GM12872 (cell line): ENCODE data around the gene ASPRV1.

Experiments used
- CTCF ChIP-seq: IDR thresholded peaks from 3 replicates; pipeline ENCODE4 v1.5.1; 2011; ENCODE audit warnings: low read depth, mild to moderate bottlenecking, low read length, moderate library complexity; ENCODE audit not compliant: insufficient read depth

Gene ASPRV1

GRCh38 chr2:69933839-69934613 lies 27.4 kb downstream of the ASPRV1 start:
- TF ChIP-seq CTCF: no peak

- no peak for TF ChIP-seq CTCF
These were observed 28.1 kb downstream of the ASPRV1 start for GRCh38 chr2:69933254-69933828.

DNA sequence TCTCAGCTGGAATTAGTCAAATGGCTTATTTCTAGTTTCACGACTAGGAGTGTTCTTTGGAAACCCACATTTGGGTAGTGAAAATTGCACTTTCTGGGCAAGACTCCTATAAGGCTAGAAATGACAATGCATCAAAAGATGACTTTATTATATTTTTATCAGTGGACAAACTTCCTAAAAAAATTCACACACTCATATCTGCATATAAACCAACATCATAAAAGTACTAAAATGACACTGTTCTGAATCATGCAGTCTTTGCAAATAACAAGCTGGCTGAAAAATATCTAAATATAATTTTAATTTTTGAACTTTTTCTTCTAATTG lies 28.9 kb downstream of the ASPRV1 start:
- TF ChIP-seq CTCF: no peak

GRCh38 chr2:69931832-69932595 lies 29.4 kb downstream of the ASPRV1 start:
- TF ChIP-seq CTCF: no peak

GRCh38 chr2:69926849-69927515 lies 34.4 kb downstream of the ASPRV1 start:
- no peak for TF ChIP-seq CTCF

DNA sequence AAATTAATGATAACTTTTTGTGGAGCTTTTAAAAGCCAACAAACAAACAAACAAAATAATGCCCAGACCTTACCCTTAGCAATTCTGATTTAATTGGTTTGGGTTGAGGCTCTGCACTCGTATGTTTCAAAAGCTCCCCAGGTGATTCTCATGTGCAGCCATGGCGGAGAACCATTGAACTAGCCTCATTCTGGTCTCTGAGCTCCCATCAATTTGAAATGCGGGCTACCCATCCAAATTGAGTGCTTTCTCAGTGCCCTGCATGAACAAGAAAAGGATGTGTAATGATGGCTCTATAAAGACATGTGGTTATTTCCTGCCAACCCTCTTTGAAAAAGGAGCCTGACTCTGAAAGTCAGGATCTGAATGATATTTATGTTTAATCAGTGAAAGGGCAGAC lies 38.3 kb downstream of the ASPRV1 start:
- no peak for TF ChIP-seq CTCF

DNA sequence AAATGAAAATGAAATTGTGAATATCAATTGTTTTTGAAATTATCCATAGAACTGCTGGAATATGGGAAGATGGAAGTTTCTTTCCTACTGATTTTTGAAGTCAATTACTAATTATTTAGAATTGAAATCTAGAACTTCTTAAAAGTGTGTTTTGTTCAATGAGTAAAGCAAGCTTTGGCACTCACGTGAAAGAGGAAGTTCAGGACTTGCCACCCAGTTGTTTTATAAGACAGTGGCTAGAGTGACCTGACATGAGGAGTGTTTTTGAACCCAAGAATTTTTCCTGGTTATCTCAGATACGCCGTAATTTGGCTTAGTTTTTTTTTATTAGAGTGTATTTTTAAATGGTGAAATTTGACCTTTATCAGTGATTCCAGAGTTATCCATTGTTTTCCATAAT lies 43.0 kb downstream of the ASPRV1 start:
- TF ChIP-seq CTCF: no peak
